Measurements from ENCODE around the gene STAP2. TPM values are rescaled to one million over a fixed set of nuclear protein-coding genes. Genes with fewer than 3 reads are reported as not detected.

STAP2 gene
- total RNA-seq, 2 experiments from 2014 or later: 1.7 to 1.8 TPM

- Histone ChIP-seq H3K36me3 (ENCODE audit: insufficient read depth, low read length) (no peaks in the 10 kb centered on the region), H3K4me3 (ENCODE audit: low read length) (no peak overlapping the region), H3K9me3 (ENCODE audit: control insufficient read depth in 1 of 2, insufficient read depth in 1 of 2, low read length in 2 of 2) (no peaks in the 10 kb centered on the region), H3K27me3 (ENCODE audit: control insufficient read depth in 1 of 2, insufficient read depth in 2 of 2, low read length in 2 of 2) (peaks cover 0 to 3% of the 10 kb centered on the region in 2 experiments), H3K27ac (ENCODE audit: low read depth in 1 of 2, low read length in 2 of 2) (no peak overlapping the region), H3K4me1 (ENCODE audit: insufficient read depth, low read length) (peaks cover 36% of the 10 kb centered on the region)
- ChIA-PET POLR2A (no interaction called here), CTCF (no interaction called here)
- ATAC-seq (ENCODE audit: poor library complexity): no peak
- no peaks in the 10 kb centered on the region for H3K27me3 Mint-ChIP-seq
- intact Hi-C loops (cut with DNase I, micrococcal nuclease): loop anchor here in 1 of 2 experiments (2.0 kb wide), 1 partner anchor 22 kb away; no protein-coding TSS in a partner anchor
- H3K36me3 Mint-ChIP-seq (ENCODE audit: low read depth): no peaks in the 10 kb centered on the region
- H3K4me3 Mint-ChIP-seq: peak overlapping the region; percentile 45
- no peak overlapping the region for H3K27ac Mint-ChIP-seq
- no peak for DNase-seq
- H3K9me3 Mint-ChIP-seq: no peaks in the 10 kb centered on the region
- peaks cover 34% of the 10 kb centered on the region for H3K4me1 Mint-ChIP-seq (ENCODE audit: low read depth)
- TF ChIP-seq CTCF (IDR thresholded peaks at IDR 0.05): no peak
Measured at GRCh38 chr19:4305257-4305612, 33.4 kb downstream of the STAP2 start.

- Histone ChIP-seq H3K27ac (ENCODE audit: low read depth in 1 of 2, low read length in 2 of 2) (no peak within 1 kb of the TSS), H3K27me3 (ENCODE audit: control insufficient read depth in 1 of 2, insufficient read depth in 2 of 2, low read length in 2 of 2) (peaks cover 0 to 3% of the 10 kb centered on the region in 2 experiments), H3K9me3 (ENCODE audit: control insufficient read depth in 1 of 2, insufficient read depth in 1 of 2, low read length in 2 of 2) (no peaks in the 10 kb centered on the region), H3K4me3 (ENCODE audit: low read length) (peak within 1 kb of the TSS; percentile 20), H3K36me3 (ENCODE audit: insufficient read depth, low read length) (no peaks in the 10 kb centered on the region), H3K4me1 (ENCODE audit: insufficient read depth, low read length) (peaks cover 36% of the 10 kb centered on the region)
- ATAC-seq (ENCODE audit: poor library complexity) (peak; percentile 45), DNase-seq (peak; percentile 28 to 76 (median 52))
- TF ChIP-seq CTCF (IDR thresholded peaks at IDR 0.05): no peak
- CTCF ChIA-PET: interaction anchor here (0.7 kb wide), 1 partner anchor 95 kb away, joined by 3 read pairs; the partner anchor contains the start of gene SH3GL1
- Mint-ChIP-seq H3K36me3 (ENCODE audit: low read depth) (no peaks in the 10 kb centered on the region), H3K4me1 (ENCODE audit: low read depth) (peaks cover 34% of the 10 kb centered on the region), H3K27me3 (no peaks in the 10 kb centered on the region), H3K4me3 (peak within 1 kb of the TSS; percentile 56), H3K9me3 (no peaks in the 10 kb centered on the region), H3K27ac (peak within 1 kb of the TSS; percentile 88)
- POLR2A ChIA-PET: interaction anchor here (0.9 to 3.8 kb wide), 2 partner anchors 23 to 38 kb away, joined by 3 to 32 read pairs; partner anchors contain the start of gene MPND
- intact Hi-C loops (cut with DNase I, micrococcal nuclease): loop anchor here in 1 of 2 experiments (2.0 to 5.0 kb wide), 2 partner anchors 22 to 38 kb away; partner anchors contain the start of gene MPND
Measured at GRCh38 chr19:4304538-4305256, 33.9 kb downstream of the STAP2 start, which contains the start of gene FSD1. Gene FSD1, plus strand, starts transcription at chr19:4304598. Its CDS starts 149 bp downstream, at chr19:4304747.

GRCh38 chr19:4303819-4304537 is 34.6 kb downstream of the STAP2 start:
- ATAC-seq (ENCODE audit: poor library complexity) (no peak), DNase-seq (peak in 3 of 14 experiments; percentile 15 to 28 (median 22))
- Mint-ChIP-seq H3K9me3 (no peaks in the 10 kb centered on the region), H3K36me3 (ENCODE audit: low read depth) (peaks cover 4% of the 10 kb centered on the region), H3K4me1 (ENCODE audit: low read depth) (peaks cover 39% of the 10 kb centered on the region), H3K27me3 (no peaks in the 10 kb centered on the region), H3K4me3 (peak overlapping the region; percentile 56), H3K27ac (peak overlapping the region; percentile 88)
- peaks cover 0 to 3% of the 10 kb centered on the region in 2 experiments for H3K27me3 ChIP-seq (ENCODE audit: control insufficient read depth in 1 of 2, insufficient read depth in 2 of 2, low read length in 2 of 2)
- H3K27ac ChIP-seq (ENCODE audit: low read depth in 1 of 2, low read length in 2 of 2): no peak overlapping the region
- peaks cover 42% of the 10 kb centered on the region for H3K4me1 ChIP-seq (ENCODE audit: insufficient read depth, low read length)
- peaks cover under 1% of the 10 kb centered on the region for H3K36me3 ChIP-seq (ENCODE audit: insufficient read depth, low read length)
- intact Hi-C loops (cut with DNase I, micrococcal nuclease): loop anchor here (2.0 to 5.0 kb wide), 3 partner anchors 23 to 39 kb away; partner anchors contain the start of gene MPND (in 2 of the 2)
- H3K4me3 ChIP-seq (ENCODE audit: low read length): peak overlapping the region; percentile 20
- no peaks in the 10 kb centered on the region for H3K9me3 ChIP-seq (ENCODE audit: control insufficient read depth in 1 of 2, insufficient read depth in 1 of 2, low read length in 2 of 2)
- POLR2A ChIA-PET: interaction anchor here (0.9 to 3.8 kb wide), 2 partner anchors 24 to 39 kb away, joined by 3 to 32 read pairs; partner anchors contain the start of gene MPND
- CTCF ChIA-PET: interaction anchor here (0.7 kb wide), 1 partner anchor 96 kb away, joined by 3 read pairs; the partner anchor contains the start of gene SH3GL1
- TF ChIP-seq CTCF (IDR thresholded peaks at IDR 0.05): no peak
